ENCODE measurements around the gene SARDH. TPM values are rescaled to one million over a fixed set of nuclear protein-coding genes. Genes with fewer than 3 reads are reported as not detected.

Gene SARDH
- total and polyA plus RNA-seq, 2 donors (not counting 3 experiments of a cell fraction or from before 2014, with no cell fraction given): 0.19 to 0.44 TPM

DNA sequence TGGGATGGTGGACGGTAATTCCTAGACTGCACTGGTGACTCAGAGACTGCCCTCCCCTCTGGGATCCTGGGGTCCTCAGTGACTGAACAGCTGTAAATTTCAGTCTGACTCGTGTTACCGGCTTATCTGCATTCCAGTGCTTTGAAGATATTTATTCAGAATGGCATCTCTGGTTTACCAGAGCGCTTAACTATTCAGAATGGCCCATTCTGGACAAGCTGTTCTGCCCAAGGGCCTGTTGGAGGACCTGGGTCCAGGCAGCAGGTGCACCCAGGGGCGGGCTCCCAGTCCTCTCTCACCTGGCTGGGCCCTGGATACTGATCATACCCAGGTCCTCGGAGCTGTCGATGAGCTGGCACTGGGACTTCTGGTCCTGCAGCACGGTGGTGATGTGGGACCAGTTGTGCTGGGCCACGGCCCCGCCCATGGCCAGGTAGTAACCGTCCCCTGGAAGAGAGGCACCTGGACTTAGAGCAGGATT is 48.0 kb downstream of the SARDH start:
- BruUV-seq (replicated peaks): no TSS peak
- no peak for DNase-seq (ENCODE audit: low read depth, low spot score)
- POLR2A ChIA-PET: no interaction called here
- no peaks in the 10 kb centered on the region for H3K27me3 ChIP-seq (ENCODE audit: control insufficient read depth in 2 of 2, insufficient read depth in 2 of 2, low read length in 2 of 2)
- intact Hi-C loops (cut with micrococcal nuclease) (no loop called here), dilution Hi-C loops (cut with MboI; ENCODE audit: extremely low pct_ligation_motif_present, low sequenced_read_pairs) (no loop called here)
- H3K9me1 ChIP-seq (replicated peaks; ENCODE audit: control insufficient read depth, extremely low read depth, insufficient read depth, low read length): no peaks in the 10 kb centered on the region
- H4K20me1 ChIP-seq (replicated peaks; ENCODE audit: control insufficient read depth, extremely low read depth, insufficient read depth, low read length): no peaks in the 10 kb centered on the region
- H3K4me1 ChIP-seq (ENCODE audit: control insufficient read depth, extremely low read depth, insufficient read depth, low read length): no peaks in the 10 kb centered on the region
- TF ChIP-seq GATA2 (IDR thresholded peaks at IDR 0.05; ENCODE audit: insufficient read depth, insufficient read length, low read depth, low read length) (no peak), POLR2AphosphoS5 (IDR thresholded peaks at IDR 0.05; ENCODE audit: insufficient read depth, low read depth, low read length) (no peak), EZH2 (IDR thresholded peaks at IDR 0.05; ENCODE audit: borderline replicate concordance, low read depth, low read length, severe bottlenecking) (no peak), JUN (IDR thresholded peaks at IDR 0.05; ENCODE audit: borderline replicate concordance, insufficient read depth, insufficient read length, low read depth) (no peak)
- TF ChIP-seq, protein P1, sequence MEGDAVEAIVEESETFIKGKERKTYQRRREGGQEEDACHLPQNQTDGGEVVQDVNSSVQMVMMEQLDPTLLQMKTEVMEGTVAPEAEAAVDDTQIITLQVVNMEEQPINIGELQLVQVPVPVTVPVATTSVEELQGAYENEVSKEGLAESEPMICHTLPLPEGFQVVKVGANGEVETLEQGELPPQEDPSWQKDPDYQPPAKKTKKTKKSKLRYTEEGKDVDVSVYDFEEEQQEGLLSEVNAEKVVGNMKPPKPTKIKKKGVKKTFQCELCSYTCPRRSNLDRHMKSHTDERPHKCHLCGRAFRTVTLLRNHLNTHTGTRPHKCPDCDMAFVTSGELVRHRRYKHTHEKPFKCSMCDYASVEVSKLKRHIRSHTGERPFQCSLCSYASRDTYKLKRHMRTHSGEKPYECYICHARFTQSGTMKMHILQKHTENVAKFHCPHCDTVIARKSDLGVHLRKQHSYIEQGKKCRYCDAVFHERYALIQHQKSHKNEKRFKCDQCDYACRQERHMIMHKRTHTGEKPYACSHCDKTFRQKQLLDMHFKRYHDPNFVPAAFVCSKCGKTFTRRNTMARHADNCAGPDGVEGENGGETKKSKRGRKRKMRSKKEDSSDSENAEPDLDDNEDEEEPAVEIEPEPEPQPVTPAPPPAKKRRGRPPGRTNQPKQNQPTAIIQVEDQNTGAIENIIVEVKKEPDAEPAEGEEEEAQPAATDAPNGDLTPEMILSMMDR (IDR thresholded peaks at IDR 0.05; ENCODE audit: extremely low read depth in 1 of 2, insufficient read depth in 1 of 2, low read depth in 1 of 2, low read length in 2 of 2): no peak
- H3K9me3 ChIP-seq (replicated peaks; ENCODE audit: control insufficient read depth, insufficient read depth, low read length): no peaks in the 10 kb centered on the region
- CTCF ChIA-PET: no interaction called here
- no peak overlapping the region for H3K4me3 ChIP-seq (replicated peaks in 1 of 3; ENCODE audit: insufficient read depth in 1 of 3, low read depth in 1 of 3, low read length in 3 of 3)
- FAIRE-seq: no peak
- H3K36me3 ChIP-seq (ENCODE audit: control insufficient read depth in 2 of 2, extremely low read depth in 1 of 2, insufficient read depth in 2 of 2, low read length in 2 of 2): no peaks in the 10 kb centered on the region
- H3K4me2 ChIP-seq (ENCODE audit: insufficient read depth, low read length): no peak overlapping the region
- H3K27ac ChIP-seq (ENCODE audit: insufficient read depth, low read depth, low read length): no peak overlapping the region
- no peak overlapping the region for H2AFZ ChIP-seq (ENCODE audit: low read depth, low read length)
- H3K9ac ChIP-seq (replicated peaks; ENCODE audit: extremely low read depth, insufficient read depth, low read length): no peak overlapping the region
- H3K79me2 ChIP-seq (ENCODE audit: control insufficient read depth, insufficient read depth, low read length): no peaks in the 10 kb centered on the region
